Measurements from ENCODE around the gene POLE. TPM values are rescaled to one million over a fixed set of nuclear protein-coding genes. Genes with fewer than 3 reads are reported as not detected.

The POLE gene
- total RNA-seq, 4 donors from 2014 or later = 58.3 to 198 (median 84.3) TPM

- peaks cover 0 to 36% (median 0%) of the 10 kb centered on the region in 3 donors for H3K36me3 ChIP-seq
- H3K4me1 ChIP-seq = no peaks in the 10 kb centered on the region
- H3K27me3 ChIP-seq = no peaks in the 10 kb centered on the region
- TF ChIP-seq POLR2A (IDR thresholded peaks at IDR 0.05) (no peak), CTCF (IDR thresholded peaks at IDR 0.05) (no peak)
- no peak for DNase-seq
- no peaks in the 10 kb centered on the region for H3K9me3 ChIP-seq
- no peak overlapping the region for H3K27ac ChIP-seq
- H3K4me3 ChIP-seq = peak overlapping the region in 2 of 4 donors; percentile 21 to 34
Measured at GRCh38 chr12:132582058-132582420, 105.1 kb downstream of the POLE start.

- H3K27ac ChIP-seq = no peak overlapping the region
- no peak overlapping the region for H3K4me3 ChIP-seq
- H3K27me3 ChIP-seq = no peaks in the 10 kb centered on the region
Measured at GRCh38 chr12:132581348-132582057, 105.6 kb downstream of the POLE start.

GRCh38 chr12:132580701-132581292 is 106.3 kb downstream of the POLE start:
- TF ChIP-seq CTCF (IDR thresholded peaks at IDR 0.05) (no peak), POLR2A (IDR thresholded peaks at IDR 0.05) (no peak)
- Histone ChIP-seq H3K27me3 (no peaks in the 10 kb centered on the region), H3K9me3 (no peaks in the 10 kb centered on the region), H3K27ac (no peak overlapping the region), H3K36me3 (peaks cover 0 to 47% (median 0%) of the 10 kb centered on the region in 3 donors), H3K4me3 (no peak overlapping the region), H3K4me1 (no peaks in the 10 kb centered on the region)
- no peak for DNase-seq

More at GRCh38 chr12:132581348-132582057, 105.6 kb downstream of the POLE start:
- no peak for TF ChIP-seq CTCF (IDR thresholded peaks at IDR 0.05)
- no peak for TF ChIP-seq POLR2A (IDR thresholded peaks at IDR 0.05)
- Histone ChIP-seq H3K4me1 (no peaks in the 10 kb centered on the region), H3K9me3 (no peaks in the 10 kb centered on the region), H3K36me3 (peaks cover 0 to 41% (median 0%) of the 10 kb centered on the region in 3 donors)
- no peak for DNase-seq

- Histone ChIP-seq H3K4me3 (no peak overlapping the region), H3K27me3 (no peaks in the 10 kb centered on the region), H3K27ac (no peak overlapping the region), H3K36me3 (peaks cover 0 to 56% (median 0%) of the 10 kb centered on the region in 3 donors), H3K9me3 (no peaks in the 10 kb centered on the region), H3K4me1 (no peaks in the 10 kb centered on the region)
- TF ChIP-seq CTCF (IDR thresholded peaks at IDR 0.05) (no peak), POLR2A (IDR thresholded peaks at IDR 0.05) (no peak)
- no peak for DNase-seq
Measured at GRCh38 chr12:132579744-132580143, 107.4 kb downstream of the POLE start.

- no peak overlapping the region for H3K4me3 ChIP-seq
- H3K9me3 ChIP-seq = no peaks in the 10 kb centered on the region
- no peaks in the 10 kb centered on the region for H3K27me3 ChIP-seq
- peaks cover 0 to 65% (median 0%) of the 10 kb centered on the region in 3 donors for H3K36me3 ChIP-seq
- TF ChIP-seq CTCF (IDR thresholded peaks at IDR 0.05) (no peak), POLR2A (IDR thresholded peaks at IDR 0.05) (no peak)
- no peak for DNase-seq
- no peak overlapping the region for H3K27ac ChIP-seq
- H3K4me1 ChIP-seq = no peaks in the 10 kb centered on the region
Measured at GRCh38 chr12:132578826-132579225, 108.3 kb downstream of the POLE start.

All from Peyer's patch (tissue), 4 donors.